Measurements from ENCODE around the gene CACNA1C.
A peak's percentile ranks its signal among the peaks of the same experiment; 100 is the strongest.

The CACNA1C gene

DNA sequence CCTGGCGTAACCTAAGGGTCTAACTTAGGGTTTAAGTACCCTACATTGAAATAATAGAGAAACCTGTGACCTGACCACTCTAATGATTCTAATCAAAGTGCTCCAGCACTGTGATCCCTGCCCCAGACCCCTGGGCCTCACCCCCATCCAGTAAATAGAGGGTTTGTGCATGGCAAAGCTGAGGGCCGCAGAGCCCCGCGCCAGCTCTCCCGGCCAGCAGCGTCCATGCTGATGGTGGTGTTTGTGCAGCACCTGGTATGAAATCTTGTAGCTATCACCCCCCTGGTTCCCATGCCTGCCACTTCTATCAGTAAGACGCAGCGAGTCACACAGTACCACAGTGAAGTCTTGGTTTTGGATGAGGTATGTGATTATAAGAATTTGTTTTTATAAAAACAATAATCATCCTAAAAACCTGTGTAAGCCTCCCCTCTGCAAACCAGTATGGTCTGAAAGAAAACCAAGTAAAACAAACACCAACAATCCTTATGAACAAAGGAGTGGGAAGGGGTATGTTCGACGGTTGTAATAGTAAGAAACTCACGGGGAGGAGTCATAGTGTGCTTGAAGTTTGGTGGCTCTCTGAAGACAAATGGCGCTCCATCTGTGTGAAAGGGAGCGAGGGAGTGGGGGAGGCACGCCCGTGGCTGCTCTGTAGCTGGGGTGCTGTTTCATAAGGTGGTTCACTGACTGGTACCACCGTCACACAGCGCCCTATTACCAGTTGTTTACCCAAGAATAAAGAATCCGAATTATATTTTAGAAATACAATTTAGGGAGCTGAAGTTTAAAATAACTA, 156.2 kb downstream of the CACNA1C start:
- no peak for TF ChIP-seq GATA2 (IDR thresholded peaks at IDR 0.05; ENCODE audit: low read depth, low read length)
- no peak for TF ChIP-seq GATA3 (IDR thresholded peaks at IDR 0.05; ENCODE audit: low read depth, low read length)

DNA sequence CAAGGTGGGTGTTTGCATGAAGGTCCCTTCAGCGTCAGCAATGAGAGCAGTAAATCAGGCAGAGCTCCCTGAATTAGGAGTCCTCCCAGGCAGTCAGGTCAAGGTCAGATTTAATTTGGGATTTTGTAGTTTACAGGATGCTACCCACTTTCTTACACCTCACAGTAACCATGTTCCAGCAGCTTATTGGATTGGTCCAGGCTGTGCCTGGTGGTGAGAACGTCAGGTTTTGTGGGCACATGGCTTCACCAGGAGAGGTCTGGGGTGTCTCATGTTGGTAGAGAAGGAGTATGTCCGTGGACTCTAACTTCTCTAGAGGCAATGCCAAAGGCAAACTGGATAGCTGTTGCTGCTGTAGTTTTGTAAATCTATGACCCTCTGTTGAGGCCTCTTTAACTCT, 158.3 kb downstream of the CACNA1C start:
- TF ChIP-seq GATA3 (IDR thresholded peaks at IDR 0.05; ENCODE audit: low read depth, low read length) = no peak
- TF ChIP-seq GATA2 (IDR thresholded peaks at IDR 0.05; ENCODE audit: low read depth, low read length) = no peak

DNA sequence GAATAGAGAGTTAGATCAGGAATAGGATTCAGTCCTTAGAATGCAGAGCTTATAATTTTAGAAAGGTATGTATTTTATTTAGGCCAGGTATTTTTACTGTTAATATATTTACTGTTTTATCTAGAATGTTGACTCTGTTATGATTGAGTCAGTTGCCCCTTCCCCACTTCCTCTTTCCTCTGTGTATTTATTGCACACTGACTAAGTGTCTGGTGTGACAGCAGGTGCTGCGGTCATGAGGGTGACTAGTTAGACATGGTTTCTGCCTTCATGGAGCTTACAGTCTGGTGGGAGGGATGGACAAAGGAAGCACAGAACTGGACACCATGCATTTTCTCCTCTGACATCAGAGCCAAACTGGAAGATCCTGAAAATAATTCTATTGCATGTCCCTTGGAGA, 159.8 kb downstream of the CACNA1C start:
- no peak for TF ChIP-seq GATA2 (IDR thresholded peaks at IDR 0.05; ENCODE audit: low read depth, low read length)
- TF ChIP-seq GATA3 (IDR thresholded peaks at IDR 0.05; ENCODE audit: low read depth, low read length) = no peak

DNA sequence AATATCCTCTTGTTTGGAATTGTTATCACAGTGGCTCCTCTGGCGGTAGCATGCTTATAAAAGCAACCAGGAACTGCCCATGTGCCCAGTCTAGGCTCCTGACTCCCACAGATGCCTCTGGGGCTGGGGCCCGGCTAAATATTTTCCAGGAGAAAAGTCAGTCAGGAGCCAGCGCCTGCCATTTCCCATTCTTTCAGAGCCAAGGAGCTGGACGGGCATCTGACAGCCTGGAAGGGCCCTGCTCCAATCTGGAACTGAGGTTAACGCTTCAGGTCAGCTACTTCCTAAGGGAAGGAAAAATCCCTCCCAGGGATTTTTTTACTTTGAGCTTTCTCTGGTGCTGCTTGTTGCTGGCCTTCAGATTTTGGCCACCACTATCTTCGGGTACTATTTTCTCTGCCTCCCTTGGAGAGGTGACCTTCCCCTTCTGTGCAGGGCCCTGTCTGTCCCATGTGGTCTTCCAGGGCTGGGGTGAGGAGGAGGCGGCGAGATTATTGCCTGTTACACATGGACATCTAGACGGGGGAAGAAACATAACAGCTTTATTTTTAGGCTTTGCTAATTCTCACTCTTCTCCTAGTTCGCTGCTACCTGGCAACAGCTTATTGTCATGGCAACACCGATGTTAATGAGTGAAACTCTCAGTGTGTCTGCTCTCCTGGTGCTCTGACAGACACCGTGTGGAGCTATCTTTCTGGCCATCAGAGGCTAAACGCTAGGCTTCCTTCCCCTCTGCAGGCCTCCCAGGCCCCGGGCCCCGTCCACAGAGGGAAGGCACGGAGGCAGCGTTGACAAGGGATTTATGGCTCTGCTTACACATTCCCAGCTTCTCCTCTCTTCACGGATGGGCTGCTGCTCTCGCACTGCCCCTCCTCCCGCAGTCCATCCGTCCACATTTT, 160.4 kb downstream of the CACNA1C start:
- TF ChIP-seq GATA2 (IDR thresholded peaks at IDR 0.05; ENCODE audit: low read depth, low read length) (peak; percentile 99), GATA3 (IDR thresholded peaks at IDR 0.05; ENCODE audit: low read depth, low read length) (peak; percentile 83)

DNA sequence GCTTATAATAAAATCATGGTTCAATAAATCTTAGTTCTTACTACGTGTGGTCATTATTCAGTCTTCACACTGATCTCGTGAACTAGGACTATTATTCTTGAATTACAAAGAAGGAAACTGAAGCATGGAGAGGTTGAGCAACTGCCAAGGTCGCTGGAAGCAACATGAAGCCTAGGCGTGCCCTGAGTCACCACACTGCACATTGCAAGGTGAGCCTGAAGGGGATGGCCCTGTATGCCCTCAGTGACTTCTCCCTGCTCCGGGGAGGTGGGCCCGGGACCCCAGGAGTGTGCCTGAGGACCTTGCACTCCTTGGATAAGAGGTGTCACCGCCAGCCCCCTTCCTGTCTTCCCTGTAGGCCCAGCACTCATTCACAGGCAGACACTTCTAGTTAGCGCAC, 161.6 kb downstream of the CACNA1C start:
- no peak for TF ChIP-seq GATA2 (IDR thresholded peaks at IDR 0.05; ENCODE audit: low read depth, low read length)
- no peak for TF ChIP-seq GATA3 (IDR thresholded peaks at IDR 0.05; ENCODE audit: low read depth, low read length)

DNA sequence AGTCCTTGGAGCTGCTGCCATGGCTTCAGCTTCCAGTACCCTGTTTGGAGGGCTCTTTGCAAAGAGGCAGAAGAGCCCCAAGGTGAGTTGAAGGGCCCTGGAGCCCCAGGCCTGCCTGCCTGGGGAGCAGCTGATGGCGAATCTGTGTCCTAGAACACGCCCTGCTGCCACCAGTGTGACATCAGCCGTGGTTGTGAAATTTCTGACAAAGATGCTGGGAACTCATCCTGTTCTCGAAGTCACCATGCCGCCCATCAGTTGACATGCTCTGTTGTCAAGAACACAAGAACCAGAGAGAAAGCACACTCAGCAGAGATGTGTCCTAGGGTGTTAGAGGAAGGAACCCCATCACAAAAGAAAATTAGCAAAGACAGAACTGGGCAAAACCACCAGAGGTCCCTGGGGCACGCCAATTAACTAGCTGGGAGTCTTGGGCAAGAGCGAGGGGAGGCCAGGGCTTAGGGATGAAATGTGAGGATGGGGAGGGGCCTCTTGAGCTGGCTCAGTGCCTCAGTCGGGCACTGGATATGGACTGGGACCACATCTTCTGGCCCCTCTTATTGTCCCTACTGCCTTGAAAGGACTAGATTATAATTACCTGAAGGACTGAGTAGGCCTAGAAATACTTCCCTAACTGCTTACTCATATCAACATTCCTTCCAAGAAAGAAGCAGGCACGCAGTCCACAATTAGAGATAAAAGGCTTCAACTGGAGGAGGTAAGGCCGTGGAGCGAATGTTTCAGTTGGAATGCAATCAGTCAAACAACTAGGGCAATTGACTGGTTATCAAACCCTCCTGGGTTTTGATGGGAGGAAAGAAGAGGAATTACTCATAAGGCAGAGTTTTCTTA, 163.1 kb downstream of the CACNA1C start:
- TF ChIP-seq GATA2 (IDR thresholded peaks at IDR 0.05; ENCODE audit: low read depth, low read length) (no peak), GATA3 (IDR thresholded peaks at IDR 0.05; ENCODE audit: low read depth, low read length) (no peak)

DNA sequence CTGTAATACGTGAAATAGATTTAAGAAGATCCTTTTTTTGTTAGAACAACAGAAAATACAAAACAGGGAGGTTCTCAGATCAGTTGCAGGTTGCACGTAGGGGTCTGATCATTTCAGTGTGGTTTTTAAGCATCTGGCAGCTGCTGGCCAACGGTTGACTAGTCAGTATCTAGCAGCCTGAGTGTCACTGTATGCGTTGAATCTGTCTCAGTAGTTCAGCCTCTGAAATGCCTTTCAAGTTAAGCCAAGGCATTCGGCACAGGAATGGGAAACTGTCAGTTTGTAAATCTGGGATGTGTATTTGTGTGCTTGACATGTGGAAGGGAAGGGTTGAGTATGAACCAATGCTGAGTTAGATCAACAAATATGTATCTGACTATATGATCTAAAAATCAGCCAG, 165.9 kb downstream of the CACNA1C start:
- TF ChIP-seq GATA2 (IDR thresholded peaks at IDR 0.05; ENCODE audit: low read depth, low read length) = no peak
- no peak for TF ChIP-seq GATA3 (IDR thresholded peaks at IDR 0.05; ENCODE audit: low read depth, low read length)

DNA sequence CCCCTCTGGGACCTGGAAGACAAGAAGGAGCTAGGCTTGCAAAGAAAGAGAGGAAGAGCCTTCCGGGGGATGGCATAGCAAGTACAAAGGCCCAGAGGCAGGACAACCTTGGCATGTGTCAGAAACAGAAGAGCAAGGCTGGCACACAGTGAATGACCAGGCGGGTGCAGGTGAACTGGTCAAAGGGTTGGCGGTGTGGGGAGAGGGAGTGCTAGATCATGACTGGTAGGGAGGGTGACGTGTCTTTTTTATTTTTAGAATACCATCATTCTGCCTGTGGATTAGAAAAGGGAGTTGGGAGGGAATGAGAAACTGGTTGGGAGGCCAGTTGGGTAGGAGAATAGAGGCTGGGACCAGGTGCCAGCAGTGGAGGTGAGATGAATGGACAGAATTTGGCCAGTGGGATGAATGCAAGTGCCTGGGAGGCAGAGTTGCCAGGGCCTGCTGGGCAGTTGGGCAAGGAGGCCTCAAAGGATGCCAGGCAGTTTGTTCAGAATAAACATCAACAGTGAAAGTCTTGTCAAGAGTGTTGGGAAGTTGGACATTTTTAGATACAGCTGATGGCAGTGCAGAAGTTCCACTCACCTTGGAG, 168.3 kb downstream of the CACNA1C start:
- TF ChIP-seq GATA2 (IDR thresholded peaks at IDR 0.05; ENCODE audit: low read depth, low read length) (no peak), GATA3 (IDR thresholded peaks at IDR 0.05; ENCODE audit: low read depth, low read length) (no peak)

DNA sequence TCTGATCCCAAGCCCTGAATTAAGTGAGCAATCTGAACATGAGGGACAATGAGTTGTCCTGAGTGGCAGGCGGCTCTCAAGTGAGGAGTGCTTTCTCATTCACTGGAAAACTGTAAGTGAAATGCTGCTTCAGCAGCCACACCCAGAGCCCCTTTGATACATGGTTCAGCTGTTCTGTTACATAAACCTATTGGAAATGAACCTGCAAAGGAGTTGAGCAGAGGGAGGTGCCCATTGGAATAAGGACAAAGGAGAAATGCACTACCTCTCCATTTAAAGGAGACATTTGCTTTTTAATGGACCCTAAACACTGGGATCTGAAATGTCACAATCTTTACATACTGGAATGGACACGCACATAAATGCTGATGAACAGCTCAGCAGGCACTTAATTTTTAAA, 169.9 kb downstream of the CACNA1C start:
- TF ChIP-seq GATA3 (IDR thresholded peaks at IDR 0.05; ENCODE audit: low read depth, low read length) (no peak), GATA2 (IDR thresholded peaks at IDR 0.05; ENCODE audit: low read depth, low read length) (no peak)

DNA sequence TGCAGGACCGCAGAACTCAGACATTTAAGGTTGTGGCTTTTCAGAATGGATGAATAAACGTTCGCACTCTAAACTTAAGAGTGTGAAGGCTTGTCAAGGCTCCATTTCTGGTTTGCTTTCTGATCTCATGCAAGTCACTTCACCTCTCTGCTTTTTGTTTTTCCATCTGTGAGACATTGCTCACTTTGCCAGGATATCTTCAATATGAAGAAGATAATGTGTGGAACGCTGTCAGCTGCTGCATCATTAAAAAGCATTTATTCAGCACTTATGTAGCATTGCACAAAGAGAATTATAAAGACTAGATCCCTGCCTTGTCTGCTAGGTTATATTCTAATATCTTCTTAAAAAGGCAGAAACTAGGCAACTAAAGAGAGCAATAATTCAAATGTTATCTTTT, 172.2 kb downstream of the CACNA1C start:
- TF ChIP-seq GATA2 (IDR thresholded peaks at IDR 0.05; ENCODE audit: low read depth, low read length) (no peak), GATA3 (IDR thresholded peaks at IDR 0.05; ENCODE audit: low read depth, low read length) (no peak)

DNA sequence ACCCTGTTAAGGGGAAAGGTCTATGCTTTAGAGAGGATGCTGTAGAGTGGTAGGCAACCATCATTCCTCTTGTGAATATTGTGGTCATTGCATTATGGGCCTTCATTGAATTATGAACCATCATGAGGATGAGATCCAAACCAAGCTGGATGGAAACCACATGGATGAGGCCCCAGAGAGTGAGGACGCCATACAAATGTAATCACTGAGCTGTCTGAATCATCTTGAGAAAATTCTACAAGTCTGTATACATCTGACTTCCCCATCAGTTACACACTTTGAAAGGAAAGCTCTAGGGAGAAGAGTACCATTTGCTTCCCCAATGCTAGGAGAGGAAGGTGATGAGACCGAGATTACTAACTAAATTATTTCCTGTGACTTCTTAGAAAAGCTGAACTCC, 172.9 kb downstream of the CACNA1C start:
- TF ChIP-seq GATA2 (IDR thresholded peaks at IDR 0.05; ENCODE audit: low read depth, low read length) = no peak
- TF ChIP-seq GATA3 (IDR thresholded peaks at IDR 0.05; ENCODE audit: low read depth, low read length) = no peak

DNA sequence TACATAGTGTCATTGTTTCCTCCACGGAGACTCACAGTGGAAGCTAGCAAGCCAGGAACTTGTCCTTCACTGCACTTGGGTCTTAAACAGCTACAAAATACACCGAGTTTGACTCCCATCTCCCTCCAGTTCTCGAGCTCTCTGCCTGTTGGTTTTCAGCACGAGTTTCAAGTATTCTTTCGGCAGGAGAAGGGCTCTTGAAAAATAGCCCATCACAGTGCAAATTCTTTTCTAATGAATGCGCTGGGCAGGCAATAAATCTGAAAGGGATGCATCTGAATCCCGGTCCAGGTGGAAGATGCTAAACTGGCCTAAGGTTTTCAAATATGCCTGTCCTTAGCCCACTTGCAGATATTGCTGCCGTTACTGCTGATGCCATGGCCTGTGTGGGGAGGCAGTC, 173.9 kb downstream of the CACNA1C start:
- TF ChIP-seq GATA2 (IDR thresholded peaks at IDR 0.05; ENCODE audit: low read depth, low read length) (no peak), GATA3 (IDR thresholded peaks at IDR 0.05; ENCODE audit: low read depth, low read length) (no peak)

DNA sequence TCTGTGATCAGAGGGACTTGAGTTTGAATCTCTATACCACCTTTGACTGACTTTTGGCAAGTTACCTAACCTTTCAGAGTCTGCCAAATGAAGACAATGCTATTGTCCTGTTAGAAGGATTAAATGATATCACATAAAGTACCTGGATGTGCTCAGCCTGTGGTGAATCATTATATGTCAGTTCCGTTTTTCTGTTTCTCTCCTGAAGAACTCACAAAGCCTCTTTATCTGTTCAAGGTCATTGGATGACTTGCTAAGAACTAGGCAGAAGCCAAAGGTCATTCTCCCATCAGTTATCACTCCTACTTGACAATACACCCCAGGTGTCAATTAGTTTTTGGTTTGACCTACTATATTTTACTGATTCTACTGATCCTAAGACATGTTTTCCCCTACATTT, 174.6 kb downstream of the CACNA1C start:
- TF ChIP-seq GATA3 (IDR thresholded peaks at IDR 0.05; ENCODE audit: low read depth, low read length) (no peak), GATA2 (IDR thresholded peaks at IDR 0.05; ENCODE audit: low read depth, low read length) (no peak)
